OCI-LY3 (cell line): ENCODE data around the gene ADAT2.

Experiments used
- CTCF ChIP-seq: fragments of 200-600, 300-600 bp; sonication (generic); IDR thresholded peaks from 2 replicates; pipeline ENCODE4 v1.5.1; 2014; ENCODE audit warnings: antibody characterized with exemption, low read length, low read depth
- EZH2phosphoT487 ChIP-seq: fragments of 200-600 bp; shearing (Covaris generic); IDR thresholded peaks from 2 replicates; pipeline ENCODE4 v1.6.1; 2018; ENCODE audit warnings: antibody characterized with exemption, mixed run types, low read depth

DNA sequence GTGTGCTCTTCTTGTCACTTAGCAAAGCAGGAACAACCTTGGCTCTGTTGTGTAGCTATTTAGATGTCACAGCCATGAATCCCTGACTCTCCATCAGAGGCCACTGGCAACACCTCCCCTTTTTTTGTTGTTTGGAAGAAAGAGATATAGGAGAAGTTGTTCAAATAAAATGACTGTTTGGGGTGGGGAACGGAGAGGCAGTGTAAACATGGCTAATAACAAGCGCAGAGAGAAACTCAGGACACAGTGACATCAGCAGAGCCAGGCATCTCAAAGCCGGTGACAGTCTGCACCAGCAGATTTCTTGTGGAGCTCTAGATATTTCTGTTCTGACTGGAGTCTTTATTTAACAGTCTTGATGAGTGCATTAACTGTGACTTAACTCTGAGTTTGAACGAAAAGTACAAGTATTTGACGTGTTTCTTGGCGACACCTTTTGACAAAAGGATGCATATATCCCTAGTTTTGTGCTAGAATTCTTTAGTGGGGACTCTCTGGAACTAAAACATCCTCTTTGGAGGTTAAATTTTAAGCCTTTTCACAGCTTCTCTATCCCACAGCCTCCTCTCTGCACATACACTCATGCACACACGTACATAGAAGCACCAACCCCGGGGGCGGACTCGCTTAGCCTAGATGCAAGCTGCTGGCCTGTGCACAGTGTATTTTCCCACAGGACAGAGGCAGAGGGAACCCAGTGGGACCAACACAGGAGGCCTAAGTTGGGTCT, 53.8 kb downstream of the ADAT2 start:
- TF ChIP-seq CTCF, result no peak
- no peak for TF ChIP-seq EZH2phosphoT487
